Activated T-cell treated with anti-CD3 and anti-CD28 coated beads, Interleukin-2, amount 50 U/mL, for 1 hour (primary cell): ENCODE results near the gene LONRF3.

Experiments
- DNase-seq: peaks from one replicate; pipeline ENCODE4 v3.0.0-alpha.2; 2020

Gene LONRF3

DNA sequence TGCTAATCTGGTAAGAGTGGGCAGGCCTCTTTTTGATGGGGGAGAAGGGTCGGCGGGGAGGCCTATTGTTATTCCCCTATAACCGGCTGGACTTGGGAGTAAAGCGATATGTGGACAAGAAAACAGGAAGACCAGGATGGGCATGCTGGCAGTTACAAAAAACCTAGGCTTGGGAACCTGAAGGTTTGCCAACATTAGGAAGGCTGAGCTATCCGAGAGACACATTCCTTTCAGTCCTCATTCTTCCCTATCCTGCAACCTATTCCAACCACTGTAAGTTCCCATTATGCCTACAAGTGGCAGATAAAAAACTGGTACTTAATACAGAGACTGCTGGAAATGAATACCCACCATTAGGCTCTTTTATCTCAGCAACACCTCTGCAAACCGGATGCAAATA is 66.0 kb downstream of the LONRF3 start:
- DNase-seq = no peak

DNA sequence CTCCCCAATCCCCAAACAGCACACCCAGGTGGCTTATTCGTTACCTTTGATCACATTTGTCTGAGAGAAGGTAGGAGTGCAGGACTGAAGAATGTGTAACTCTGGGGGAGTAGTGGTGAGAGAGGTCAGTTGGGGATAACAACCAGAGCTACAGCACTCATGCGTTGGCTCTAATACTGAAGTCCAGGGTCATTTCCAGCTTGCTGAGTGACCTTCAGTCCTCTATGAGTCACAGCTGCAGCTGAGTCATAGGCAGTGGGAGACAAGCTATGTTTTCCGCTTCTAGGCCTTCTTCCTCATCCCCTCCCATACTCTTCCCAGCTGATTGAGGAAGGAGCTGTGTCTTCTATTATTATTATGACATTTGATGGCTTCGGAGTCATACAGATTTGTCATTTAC is 66.8 kb downstream of the LONRF3 start:
- DNase-seq = no peak

DNA sequence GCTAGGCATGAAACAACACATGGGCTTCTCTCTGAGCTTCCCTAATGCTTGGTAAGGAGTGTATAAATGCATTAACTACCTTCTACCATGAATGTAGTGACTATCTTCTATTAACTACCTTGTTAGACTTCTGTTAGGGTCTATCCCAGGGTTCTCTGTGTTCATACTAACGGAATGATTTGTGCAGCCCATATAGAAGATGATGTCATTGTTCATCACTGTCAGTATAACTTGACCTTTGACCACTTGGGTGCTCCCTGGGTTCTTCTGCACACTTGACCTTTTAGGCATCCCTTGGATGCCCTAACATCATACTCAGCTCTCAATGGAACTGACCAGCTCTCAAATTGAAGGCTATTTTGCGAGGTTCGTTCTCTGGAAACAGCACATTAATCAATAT is 67.6 kb downstream of the LONRF3 start:
- DNase-seq = no peak

DNA sequence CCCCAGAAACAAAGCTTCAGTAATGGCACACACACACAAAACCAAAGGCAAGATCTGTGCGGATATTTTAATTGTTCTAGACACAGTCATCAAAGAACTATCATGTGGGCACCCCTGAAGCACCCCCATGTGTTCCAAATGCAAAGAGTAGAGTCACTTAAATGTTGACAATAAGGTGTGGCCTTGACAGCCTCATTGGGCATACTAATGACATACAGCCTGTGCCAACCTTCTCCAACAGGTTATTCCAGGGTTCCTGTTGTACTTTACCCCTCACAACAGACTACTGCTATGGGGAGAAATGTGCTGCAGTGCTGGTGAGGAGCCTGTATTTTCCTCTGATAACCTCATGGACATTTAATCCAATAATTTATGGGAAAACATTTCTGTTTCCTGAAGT is 68.6 kb downstream of the LONRF3 start:
- DNase-seq = no peak

DNA sequence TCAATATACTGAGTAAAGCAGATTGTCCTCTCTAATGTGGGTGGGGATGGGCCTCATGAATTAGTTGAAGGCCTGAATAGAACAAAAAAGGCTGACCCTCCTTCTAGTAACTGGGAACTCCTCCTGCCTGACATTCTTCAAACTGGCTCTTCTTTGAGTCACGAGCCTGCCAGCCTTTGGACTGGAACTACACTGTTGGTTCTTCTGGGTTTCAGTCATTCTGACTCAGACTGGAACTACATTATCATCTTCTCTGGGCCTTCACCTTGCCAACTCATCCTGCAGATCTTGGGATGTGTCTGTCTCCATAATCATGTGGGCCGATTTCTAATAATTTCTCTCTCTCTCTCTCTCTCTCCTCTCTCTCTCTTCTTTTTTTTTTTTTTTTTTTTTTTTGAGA is 71.5 kb downstream of the LONRF3 start:
- DNase-seq = no peak

DNA sequence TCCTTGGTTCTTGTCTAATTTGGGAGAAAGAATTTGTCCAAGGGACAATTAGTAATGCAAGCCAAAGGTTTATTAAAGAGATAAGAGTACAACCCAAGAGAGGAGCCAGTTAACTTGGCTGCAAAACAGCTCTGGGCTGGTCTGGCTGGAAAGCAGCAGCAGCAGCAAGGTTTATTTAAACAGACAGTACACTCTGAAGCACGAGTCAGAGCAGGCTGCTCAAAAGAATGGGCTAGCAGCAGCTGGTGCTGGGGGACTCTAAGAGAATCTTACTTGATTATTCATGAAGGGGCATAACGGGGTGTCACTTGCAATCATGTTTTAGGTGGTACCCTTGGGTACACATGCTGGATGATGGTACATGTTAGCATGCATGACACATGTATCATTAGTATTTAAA is 81.3 kb downstream of the LONRF3 start:
- DNase-seq = no peak

DNA sequence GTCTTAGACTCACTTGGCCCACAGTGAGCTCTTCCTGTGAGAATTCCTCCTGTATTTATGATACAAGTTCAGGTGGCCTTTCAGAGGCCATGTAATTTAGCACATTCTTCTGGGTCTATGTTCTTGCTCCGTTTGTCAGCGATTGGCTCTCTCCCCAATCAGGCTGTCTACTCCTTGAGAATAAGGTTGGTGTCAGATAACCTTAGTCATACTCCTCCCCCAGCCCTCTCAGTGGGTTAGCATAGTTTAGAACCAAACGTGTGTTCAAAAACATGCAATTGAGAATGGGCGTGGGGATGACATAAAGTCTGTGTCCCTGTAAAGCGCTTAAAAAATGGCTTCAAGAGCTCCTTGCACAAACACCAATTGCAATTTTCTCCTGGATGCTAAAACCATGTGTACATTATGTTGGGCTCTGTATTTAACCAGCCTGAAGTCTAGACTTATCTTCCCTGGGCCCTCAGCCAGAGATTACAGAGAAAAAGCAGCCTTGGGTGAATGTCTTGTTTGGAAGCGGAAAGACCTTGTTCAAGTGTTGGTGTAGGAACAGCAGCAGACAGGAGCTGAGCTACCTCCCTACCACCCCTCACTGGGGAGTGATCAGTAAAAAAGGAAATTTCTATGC is 88.4 kb downstream of the LONRF3 start:
- DNase-seq = no peak

DNA sequence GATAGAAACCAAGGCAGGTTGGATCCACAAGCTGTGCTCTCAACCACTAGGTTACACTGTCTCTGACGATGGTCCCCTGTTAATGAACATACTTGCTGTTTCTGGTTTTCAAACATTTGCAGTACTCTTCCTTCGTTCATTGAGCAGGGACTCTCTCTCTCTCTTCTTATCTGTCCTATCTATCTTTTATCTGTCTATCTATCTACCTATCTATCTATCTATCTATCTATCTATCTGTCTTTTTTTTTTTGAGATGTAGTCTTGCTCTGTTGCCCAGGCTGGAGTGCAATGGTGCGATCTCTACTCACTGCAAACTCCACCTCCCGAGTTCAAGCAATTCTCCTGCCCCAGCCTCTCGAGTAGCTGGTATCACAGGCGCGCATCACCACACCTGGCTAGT is 89.0 kb downstream of the LONRF3 start:
- no peak for DNase-seq

DNA sequence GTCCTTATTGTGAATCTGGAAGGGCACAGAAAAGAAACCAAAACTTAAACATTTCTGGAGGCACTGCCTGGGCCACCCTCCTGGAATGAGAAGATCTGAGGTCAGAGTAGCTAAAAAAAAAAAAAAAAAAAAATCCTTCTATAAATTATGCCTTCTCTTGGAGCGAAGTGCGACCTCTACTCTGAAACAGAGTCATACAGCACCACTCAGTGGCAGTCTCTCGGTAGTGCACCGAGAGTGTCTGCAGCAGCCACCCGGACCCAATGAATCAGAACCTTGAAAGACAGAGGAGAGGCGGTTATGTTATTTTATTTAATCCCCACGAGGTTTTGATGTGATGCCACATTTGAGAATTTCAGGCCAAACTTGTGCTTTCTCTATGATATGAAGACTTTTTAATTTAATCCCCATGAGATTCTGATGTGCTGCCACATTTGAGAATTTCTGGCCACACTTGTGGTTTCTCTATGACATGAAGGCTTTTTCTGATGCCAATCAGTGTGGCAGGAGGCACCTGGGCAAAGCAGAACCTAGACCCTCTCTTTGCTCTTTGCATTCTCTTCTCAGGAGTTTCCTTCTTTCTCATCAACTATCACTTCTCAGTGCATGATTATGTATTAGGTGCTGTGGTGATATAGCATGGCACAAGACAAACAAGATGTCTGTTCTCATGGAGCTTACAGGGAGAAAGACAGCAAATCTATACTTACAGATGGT is 92.8 kb downstream of the LONRF3 start:
- DNase-seq = peak; percentile 37
